GM20000 (cell line): ENCODE data around the gene PLPPR4.
"Not testable (repeated sequence)": the region's sequence is repeated elsewhere in the genome, so short reads cannot be mapped to it uniquely, and the experiment has no call there.

ENCODE experiments used
- DNase-seq: peaks from one replicate; pipeline ENCODE4 v3.0.0; 2012; ENCODE audit warnings: low spot score
- CTCF ChIP-seq: IDR thresholded peaks from 2 replicates; pipeline ENCODE4 v1.5.1; 2012; ENCODE audit warnings: mild to moderate bottlenecking, control low read depth; ENCODE audit errors: extremely low read depth, missing control alignments

Gene PLPPR4

GRCh38 chr1:99281105-99281504, 16.8 kb downstream of the PLPPR4 start:
- TF ChIP-seq CTCF = no peak
- DNase-seq = no peak

GRCh38 chr1:99282536-99282935, 18.2 kb downstream of the PLPPR4 start:
- DNase-seq = no peak
- no peak for TF ChIP-seq CTCF

GRCh38 chr1:99283521-99283920, 19.2 kb downstream of the PLPPR4 start:
- DNase-seq = not testable (repeated sequence)

GRCh38 chr1:99292886-99293285, 28.6 kb downstream of the PLPPR4 start:
- no peak for DNase-seq
- no peak for TF ChIP-seq CTCF

GRCh38 chr1:99297923-99298322, 33.6 kb downstream of the PLPPR4 start:
- no peak for TF ChIP-seq CTCF

GRCh38 chr1:99304725-99305282, 40.5 kb downstream of the PLPPR4 start:
- DNase-seq = no peak
- no peak for TF ChIP-seq CTCF

More at GRCh38 chr1:99297923-99298322, 33.6 kb downstream of the PLPPR4 start:
- no peak for DNase-seq

GRCh38 chr1:99305626-99306025, 41.3 kb downstream of the PLPPR4 start:
- TF ChIP-seq CTCF = no peak
- DNase-seq = no peak

GRCh38 chr1:99306056-99306455, 41.8 kb downstream of the PLPPR4 start:
- DNase-seq = no peak
- no peak for TF ChIP-seq CTCF
